Gastrocnemius medialis (tissue), 4 donors: ENCODE data around the gene DMRTA2.

Experiments
- POLR2A ChIP-seq, 2 donors: fragments of 450-650 bp; IDR thresholded peaks; one replicate each; pipeline ENCODE4 v1.6.1; 2017; ENCODE audit warnings: antibody characterized with exemption in 2 of 2, mild to moderate bottlenecking in 2 of 2, moderate library complexity in 2 of 2
- TF ChIP-seq, protein P1 (sequence below), 5 experiments: fragments of 450-650 bp in 3 of 5; fragments of 200-600 bp in 2 of 5; sonication (generic) in 2 of 5; IDR thresholded peaks in 4 of 5; conservative IDR thresholded peaks in 1 of 5; 1 replicate in 4 of 5; 2 replicates in 1 of 5; pipeline ENCODE4 v1.5.1; 2016 to 2019; ENCODE audit warnings: antibody characterized with exemption in 5 of 5, mild to moderate bottlenecking in 3 of 5, moderate library complexity in 3 of 5

DNA sequence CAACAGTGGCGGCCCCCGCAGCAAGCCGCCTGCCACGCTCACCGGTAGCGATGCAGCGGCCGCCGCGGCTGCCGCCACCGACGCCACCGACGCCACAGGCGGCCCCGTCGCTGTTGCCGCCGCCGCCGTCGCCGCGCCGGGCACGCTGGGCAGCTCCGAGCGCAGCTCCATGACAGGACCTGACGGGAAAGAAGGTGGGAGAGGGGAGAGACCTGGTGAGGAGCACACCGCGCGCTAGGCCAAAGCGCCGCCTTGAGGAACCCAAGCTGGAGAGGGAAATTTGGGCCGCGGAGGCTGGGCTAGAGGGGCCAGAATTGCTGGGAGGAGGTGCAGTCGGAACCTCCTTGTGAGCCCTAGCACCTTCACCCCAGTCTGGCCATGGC, 1.9 kb downstream of the DMRTA2 start:
- TF ChIP-seq, protein P1, sequence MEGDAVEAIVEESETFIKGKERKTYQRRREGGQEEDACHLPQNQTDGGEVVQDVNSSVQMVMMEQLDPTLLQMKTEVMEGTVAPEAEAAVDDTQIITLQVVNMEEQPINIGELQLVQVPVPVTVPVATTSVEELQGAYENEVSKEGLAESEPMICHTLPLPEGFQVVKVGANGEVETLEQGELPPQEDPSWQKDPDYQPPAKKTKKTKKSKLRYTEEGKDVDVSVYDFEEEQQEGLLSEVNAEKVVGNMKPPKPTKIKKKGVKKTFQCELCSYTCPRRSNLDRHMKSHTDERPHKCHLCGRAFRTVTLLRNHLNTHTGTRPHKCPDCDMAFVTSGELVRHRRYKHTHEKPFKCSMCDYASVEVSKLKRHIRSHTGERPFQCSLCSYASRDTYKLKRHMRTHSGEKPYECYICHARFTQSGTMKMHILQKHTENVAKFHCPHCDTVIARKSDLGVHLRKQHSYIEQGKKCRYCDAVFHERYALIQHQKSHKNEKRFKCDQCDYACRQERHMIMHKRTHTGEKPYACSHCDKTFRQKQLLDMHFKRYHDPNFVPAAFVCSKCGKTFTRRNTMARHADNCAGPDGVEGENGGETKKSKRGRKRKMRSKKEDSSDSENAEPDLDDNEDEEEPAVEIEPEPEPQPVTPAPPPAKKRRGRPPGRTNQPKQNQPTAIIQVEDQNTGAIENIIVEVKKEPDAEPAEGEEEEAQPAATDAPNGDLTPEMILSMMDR (IDR thresholded peaks at IDR 0.05 in 4 of 5, conservative IDR thresholded peaks at IDR 0.05 in 1 of 5), result no peak
- no peak for TF ChIP-seq POLR2A (IDR thresholded peaks at IDR 0.05)
